H9 (cell line): ENCODE data around the gene SLC9A9. TPM values are rescaled to one million over a fixed set of nuclear protein-coding genes. Genes with fewer than 3 reads are reported as not detected.

Experiments
- DNase-seq: peaks from one replicate; pipeline ENCODE4 v3.0.0-alpha.2; 2017
- H2AFZ ChIP-seq: one replicate; pipeline ENCODE4 v1.6.1; 2013; ENCODE audit warnings: mild to moderate bottlenecking, low read length, control low read depth, moderate library complexity
- H2AK5ac ChIP-seq: 2 replicates; pipeline ENCODE4 v1.6.1; 2013; ENCODE audit warnings: low read length, control low read depth, mixed read lengths; ENCODE audit not compliant: insufficient read length
- H2BK120ac ChIP-seq: one replicate; pipeline ENCODE4 v1.6.1; 2013; ENCODE audit warnings: low read depth, mild to moderate bottlenecking, low read length, control low read depth, inconsistent platforms; ENCODE audit not compliant: poor library complexity, severe bottlenecking
- H2BK12ac ChIP-seq: 2 replicates; pipeline ENCODE4 v1.6.1; 2013; ENCODE audit warnings: low read length, control low read depth, mixed read lengths, low read depth; ENCODE audit not compliant: insufficient read length
- H2BK15ac ChIP-seq: 2 replicates; pipeline ENCODE4 v1.6.1; 2013; ENCODE audit warnings: low read depth, low read length, control low read depth
- H2BK20ac ChIP-seq: one replicate; pipeline ENCODE4 v1.6.1; 2013; ENCODE audit warnings: low read depth, mild to moderate bottlenecking, low read length, control low read depth, inconsistent platforms; ENCODE audit not compliant: poor library complexity, severe bottlenecking
- H2BK5ac ChIP-seq: 2 replicates; pipeline ENCODE4 v1.6.1; 2013; ENCODE audit warnings: low read length, control low read depth, mixed read lengths; ENCODE audit not compliant: insufficient read length
- H3K14ac ChIP-seq: 2 replicates; pipeline ENCODE4 v1.6.1; 2013; ENCODE audit warnings: low read length, control low read depth; ENCODE audit not compliant: insufficient read depth
- H3K18ac ChIP-seq: 2 replicates; pipeline ENCODE4 v1.6.1; 2013; ENCODE audit warnings: low read depth, mild to moderate bottlenecking, mixed read lengths, low read length, control low read depth; ENCODE audit not compliant: insufficient read length
- H3K23ac ChIP-seq: 2 replicates; pipeline ENCODE4 v1.6.1; 2013; ENCODE audit warnings: low read length, control low read depth, mixed read lengths, low read depth; ENCODE audit not compliant: insufficient read length
- H3K23me2 ChIP-seq: 2 replicates; pipeline ENCODE4 v1.6.1; 2013; ENCODE audit warnings: low read depth, mild to moderate bottlenecking, mixed read lengths, low read length, control low read depth; ENCODE audit not compliant: insufficient read length, poor library complexity, severe bottlenecking
- H3K27ac ChIP-seq: 2 replicates; pipeline ENCODE4 v1.5.1; 2013; ENCODE audit warnings: low read length, control low read depth, mixed read lengths, low read depth; ENCODE audit not compliant: insufficient read length
- H3K27me3 ChIP-seq: 2 replicates; pipeline ENCODE4 v1.6.1; 2013; ENCODE audit warnings: low read length, control low read depth, inconsistent platforms; ENCODE audit not compliant: insufficient read depth
- H3K4ac ChIP-seq: 2 replicates; pipeline ENCODE4 v1.6.1; 2013; ENCODE audit warnings: low read depth, mild to moderate bottlenecking, control low read depth, inconsistent platforms, low read length, moderate library complexity
- H3K4me1 ChIP-seq: 2 replicates; pipeline ENCODE4 v1.6.1; 2013; ENCODE audit warnings: low read length, control low read depth, inconsistent platforms; ENCODE audit not compliant: insufficient read depth
- H3K4me2 ChIP-seq: 2 replicates; pipeline ENCODE4 v1.6.1; 2013; ENCODE audit warnings: low read length, control low read depth, mixed read lengths; ENCODE audit not compliant: insufficient read length, insufficient read depth
- H3K56ac ChIP-seq: 2 replicates; pipeline ENCODE4 v1.6.1; 2013; ENCODE audit warnings: low read depth, mild to moderate bottlenecking, mixed read lengths, low read length, control low read depth; ENCODE audit not compliant: insufficient read length
- H3K79me1 ChIP-seq: 2 replicates; pipeline ENCODE4 v1.6.1; 2013; ENCODE audit warnings: low read depth, mild to moderate bottlenecking, moderate library complexity, low read length, control low read depth, inconsistent platforms; ENCODE audit not compliant: insufficient read depth, poor library complexity, severe bottlenecking
- H3K79me2 ChIP-seq: 2 replicates; pipeline ENCODE4 v1.6.1; 2013; ENCODE audit warnings: low read length, control low read depth, inconsistent platforms; ENCODE audit not compliant: insufficient read depth
- H3K9ac ChIP-seq: 2 replicates; pipeline ENCODE4 v1.6.1; 2013; ENCODE audit warnings: low read length, control low read depth, mixed read lengths; ENCODE audit not compliant: insufficient read length; ENCODE audit errors: extremely low read depth
- H3K9me3 ChIP-seq: one replicate; pipeline ENCODE4 v1.6.1; 2013; ENCODE audit warnings: low read depth, low read length, inconsistent platforms; ENCODE audit not compliant: control insufficient read depth
- H3T11ph ChIP-seq: one replicate; pipeline ENCODE4 v1.6.1; 2013; ENCODE audit warnings: mild to moderate bottlenecking, low read length, control low read depth, inconsistent platforms
- H4K20me1 ChIP-seq: one replicate; pipeline ENCODE4 v1.6.1; 2013; ENCODE audit not compliant: control insufficient read depth, insufficient read length, insufficient read depth
- H4K5ac ChIP-seq: 2 replicates; pipeline ENCODE4 v1.6.1; 2013; ENCODE audit warnings: low read depth, mild to moderate bottlenecking, mixed read lengths, low read length, control low read depth; ENCODE audit not compliant: insufficient read length
- H4K8ac ChIP-seq: replicated peaks from 2 replicates; pipeline ENCODE4 v1.6.1; 2013; ENCODE audit warnings: low read length, control low read depth, mixed read lengths, low read depth; ENCODE audit not compliant: insufficient read length
- H4K91ac ChIP-seq: 2 replicates; pipeline ENCODE4 v1.6.1; 2013; ENCODE audit warnings: low read depth, mild to moderate bottlenecking, moderate library complexity, mixed read lengths, low read length, control low read depth; ENCODE audit not compliant: insufficient read length
- H3K27ac Mint-ChIP-seq, 3 experiments: 2 replicates in 2 of 3; 3 replicates in 1 of 3; pipeline ENCODE4 v1.8.0; 2020 to 2021; ENCODE audit warnings: mixed read lengths in 3 of 3, mild to moderate bottlenecking in 1 of 3, moderate library complexity in 1 of 3
- H3K27me3 Mint-ChIP-seq: 2 replicates; pipeline ENCODE4 v1.8.0; 2021; ENCODE audit warnings: low read depth, mild to moderate bottlenecking, moderate library complexity, mixed read lengths
- H3K36me3 Mint-ChIP-seq, 3 experiments: 2 replicates in 2 of 3; 3 replicates in 1 of 3; pipeline ENCODE4 v1.8.0; 2020 to 2021; ENCODE audit warnings: low read depth in 3 of 3, mixed read lengths in 3 of 3; ENCODE audit not compliant: insufficient read depth in 1 of 3
- H3K4me1 Mint-ChIP-seq, 2 experiments: 2 replicates each; pipeline ENCODE4 v1.8.0; 2020; ENCODE audit warnings: mixed read lengths in 2 of 2
- H3K4me3 Mint-ChIP-seq, 2 experiments: 2 replicates in 1 of 2; 3 replicates in 1 of 2; pipeline ENCODE4 v1.8.0; 2020 to 2021; ENCODE audit warnings: mild to moderate bottlenecking in 2 of 2, mixed read lengths in 2 of 2, moderate library complexity in 1 of 2
- H3K9me3 Mint-ChIP-seq, 2 experiments: 2 replicates in 1 of 2; 3 replicates in 1 of 2; pipeline ENCODE4 v1.8.0; 2020; ENCODE audit warnings: mild to moderate bottlenecking in 2 of 2, mixed read lengths in 2 of 2, moderate library complexity in 1 of 2
- WGBS: extraction: QIAGEN DNeasy Blood & Tissue Kit; methylation state at CpG from one replicate; pipeline ENCODE4 v1.1.7; 2013; ENCODE audit warnings: missing lambda C conversion rate, low lambda C conversion rate, mixed read lengths; ENCODE audit not compliant: insufficient read length; ENCODE audit errors: extremely low coverage; 5-methylcytosine and 5-hydroxymethylcytosine counted together
- total RNA-seq: library from RNA; stranded (reverse); gene quantifications from 2 replicates; pipeline ENCODE4 v1.2.1, GENCODE V29; 2021
- TF ChIP-seq, protein P1 (sequence below): fragments of 200-600 bp; sonication (generic); conservative IDR thresholded peaks from 3 replicates; pipeline ENCODE4 v1.8.0; 2021; ENCODE audit warnings: antibody characterized with exemption, mild to moderate bottlenecking

SLC9A9 gene
- total RNA-seq, 1 experiment from 2014 or later = 0.35 TPM

- no peaks in the 10 kb centered on the region for H3K9me3 ChIP-seq
- Mint-ChIP-seq H3K27ac (no peak overlapping the region), H3K27me3 (no peaks in the 10 kb centered on the region), H3K4me3 (no peak overlapping the region), H3K36me3 (no peaks in the 10 kb centered on the region), H3K4me1 (peaks cover 3 to 9% of the 10 kb centered on the region in 2 experiments), H3K9me3 (no peaks in the 10 kb centered on the region)
- no peak overlapping the region for H2BK20ac ChIP-seq
- H4K5ac ChIP-seq = no peak overlapping the region
- no peaks in the 10 kb centered on the region for H4K20me1 ChIP-seq
- H3K14ac ChIP-seq = no peak overlapping the region
- no peak overlapping the region for H4K8ac ChIP-seq
- H2AFZ ChIP-seq = no peak overlapping the region
- H3K4ac ChIP-seq = no peak overlapping the region
- no peak overlapping the region for H3K18ac ChIP-seq
- H4K91ac ChIP-seq = no peak overlapping the region
- no peak overlapping the region for H3K27ac ChIP-seq
- no peak overlapping the region for H3T11ph ChIP-seq
- H3K4me1 ChIP-seq = no peaks in the 10 kb centered on the region
- H3K4me2 ChIP-seq = no peak overlapping the region
- no peak overlapping the region for H3K23ac ChIP-seq
- H2BK15ac ChIP-seq = no peak overlapping the region
- no peaks in the 10 kb centered on the region for H3K79me1 ChIP-seq
- TF ChIP-seq, protein P1, sequence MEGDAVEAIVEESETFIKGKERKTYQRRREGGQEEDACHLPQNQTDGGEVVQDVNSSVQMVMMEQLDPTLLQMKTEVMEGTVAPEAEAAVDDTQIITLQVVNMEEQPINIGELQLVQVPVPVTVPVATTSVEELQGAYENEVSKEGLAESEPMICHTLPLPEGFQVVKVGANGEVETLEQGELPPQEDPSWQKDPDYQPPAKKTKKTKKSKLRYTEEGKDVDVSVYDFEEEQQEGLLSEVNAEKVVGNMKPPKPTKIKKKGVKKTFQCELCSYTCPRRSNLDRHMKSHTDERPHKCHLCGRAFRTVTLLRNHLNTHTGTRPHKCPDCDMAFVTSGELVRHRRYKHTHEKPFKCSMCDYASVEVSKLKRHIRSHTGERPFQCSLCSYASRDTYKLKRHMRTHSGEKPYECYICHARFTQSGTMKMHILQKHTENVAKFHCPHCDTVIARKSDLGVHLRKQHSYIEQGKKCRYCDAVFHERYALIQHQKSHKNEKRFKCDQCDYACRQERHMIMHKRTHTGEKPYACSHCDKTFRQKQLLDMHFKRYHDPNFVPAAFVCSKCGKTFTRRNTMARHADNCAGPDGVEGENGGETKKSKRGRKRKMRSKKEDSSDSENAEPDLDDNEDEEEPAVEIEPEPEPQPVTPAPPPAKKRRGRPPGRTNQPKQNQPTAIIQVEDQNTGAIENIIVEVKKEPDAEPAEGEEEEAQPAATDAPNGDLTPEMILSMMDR = no peak
- no peak overlapping the region for H3K9ac ChIP-seq
- H2BK120ac ChIP-seq = no peak overlapping the region
- H3K79me2 ChIP-seq = no peaks in the 10 kb centered on the region
- H3K56ac ChIP-seq = no peak overlapping the region
- no CpG with 5 or more reads among the region's 1 CpG for WGBS
- no peaks in the 10 kb centered on the region for H3K27me3 ChIP-seq
- H2AK5ac ChIP-seq = no peak overlapping the region
- H2BK5ac ChIP-seq = no peak overlapping the region
- H3K23me2 ChIP-seq = no peaks in the 10 kb centered on the region
- no peak overlapping the region for H2BK12ac ChIP-seq
- no peak for DNase-seq
Measured at GRCh38 chr3:143819890-143820289, 28.4 kb downstream of the SLC9A9 start.
